HFF-Myc (cell line): ENCODE results near the gene POU3F2.

Source experiments
- DNase-seq: peaks from one replicate; pipeline ENCODE4 v3.0.0-alpha.2; 2011; ENCODE audit warnings: low read depth; ENCODE audit errors: extremely low read depth
- H3K4me3 ChIP-seq: replicated peaks from 2 replicates; pipeline ENCODE4 v1.5.1; 2011; ENCODE audit warnings: low read depth, mild to moderate bottlenecking, control low read depth, low read length
- CTCF ChIP-seq: IDR thresholded peaks from 2 replicates; pipeline ENCODE4 v1.5.1; 2012; ENCODE audit warnings: mild to moderate bottlenecking, low read depth, low read length, control low read depth; ENCODE audit errors: missing control alignments

The POU3F2 gene

GRCh38 chr6:98824902-98825599 is 9.3 kb upstream of the POU3F2 start:
- H3K4me3 ChIP-seq, result no peak overlapping the region
- DNase-seq, result no peak
- TF ChIP-seq CTCF, result no peak

- H3K4me3 ChIP-seq, result no peak overlapping the region
- no peak for DNase-seq
- TF ChIP-seq CTCF, result no peak
Observed at GRCh38 chr6:98825600-98826230, 8.7 kb upstream of the POU3F2 start.

DNA sequence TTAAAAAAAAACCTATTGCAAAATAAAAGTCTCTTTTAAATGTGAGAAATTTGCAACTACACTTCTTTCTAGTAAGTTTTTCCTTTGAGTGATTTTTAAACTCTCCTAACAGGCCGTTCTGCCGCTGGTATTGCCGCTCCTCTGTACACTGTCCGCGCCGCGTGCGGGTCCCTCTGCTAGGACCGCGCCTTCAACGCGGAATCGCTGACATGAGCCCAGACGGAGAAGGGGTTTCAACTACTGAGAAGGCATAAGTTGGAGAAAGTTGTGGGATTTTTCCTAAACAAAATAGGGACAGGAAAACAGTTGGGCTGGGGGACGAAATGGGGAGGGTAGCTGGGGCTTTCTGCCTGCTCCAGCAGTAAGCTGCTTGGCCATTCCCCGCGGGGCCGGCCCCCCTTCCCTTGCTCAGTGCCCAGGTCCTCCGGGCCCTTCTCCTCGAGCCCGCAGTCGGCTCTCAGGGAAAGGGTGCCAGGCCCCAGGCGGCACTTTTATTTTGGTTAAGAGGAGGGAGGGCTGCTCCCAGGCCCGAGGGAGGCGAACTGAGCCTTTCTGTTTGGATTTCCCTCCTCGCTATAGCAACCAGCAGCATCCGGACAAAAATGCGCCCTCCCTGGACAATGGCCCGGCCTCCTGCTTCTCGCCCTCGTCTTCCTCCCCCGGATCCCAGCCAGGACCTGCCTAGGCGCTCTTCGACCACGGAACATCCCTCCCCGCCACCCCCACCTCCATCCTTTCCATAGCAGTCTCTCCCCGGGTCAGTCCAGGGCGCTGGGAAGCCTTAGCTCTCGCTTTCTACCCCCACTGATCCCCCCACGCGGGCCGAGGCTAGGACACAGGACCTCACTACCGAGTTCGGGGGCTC is 6.8 kb upstream of the POU3F2 start:
- no peak overlapping the region for H3K4me3 ChIP-seq

DNA sequence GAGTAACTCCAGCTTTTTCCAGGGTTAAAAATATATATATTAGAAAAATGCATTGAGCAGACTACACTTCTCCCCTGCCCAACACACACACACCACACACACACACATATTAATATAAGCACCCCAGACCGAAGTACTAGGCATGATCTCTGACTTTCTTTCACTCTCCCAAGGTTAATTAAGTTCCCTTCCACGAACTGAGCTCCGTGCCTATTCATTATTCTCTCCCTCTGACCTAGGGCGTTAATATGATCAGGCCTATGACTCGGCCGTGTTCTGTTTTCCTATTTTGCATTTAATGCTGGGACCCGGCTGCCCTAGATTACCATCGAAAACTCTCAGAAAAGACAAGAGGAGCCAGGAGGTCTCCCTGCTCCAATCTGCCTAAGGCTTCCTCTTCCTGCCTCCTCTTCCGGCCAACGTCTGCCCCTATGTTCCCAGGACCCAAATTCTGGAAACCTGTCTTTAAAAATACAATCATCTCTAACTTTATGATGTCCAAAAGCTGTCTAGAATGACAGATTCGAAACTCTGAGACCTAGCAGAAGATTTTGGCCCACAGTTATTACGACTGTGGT is 6.1 kb upstream of the POU3F2 start:
- no peak for DNase-seq

More for the DNA sequence above, 6.8 kb upstream of the POU3F2 start:
- TF ChIP-seq CTCF, result no peak
- no peak for DNase-seq

DNA sequence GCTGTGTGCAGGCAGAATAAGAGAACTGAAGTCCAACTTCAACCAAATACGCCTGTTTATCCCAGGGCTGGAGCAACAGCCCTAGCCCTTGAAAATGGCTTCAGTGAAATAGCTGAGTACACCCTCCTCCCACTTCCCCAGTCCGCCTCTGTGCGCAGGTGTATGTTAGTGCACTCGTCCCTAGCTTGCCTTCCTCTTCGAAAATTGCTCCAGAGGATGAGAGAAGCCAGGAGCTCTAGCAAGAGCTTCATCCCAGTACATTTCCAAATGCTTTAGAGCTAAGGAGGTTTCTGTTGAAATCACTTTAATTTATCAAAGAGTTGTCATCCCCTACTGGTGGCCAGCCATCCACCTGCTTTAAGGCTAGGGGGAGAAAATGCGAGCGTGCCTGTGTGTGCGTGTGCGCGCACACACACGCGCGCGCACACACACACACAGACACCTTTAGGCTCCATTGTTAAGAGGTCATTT is 5.4 kb upstream of the POU3F2 start:
- no peak overlapping the region for H3K4me3 ChIP-seq
- DNase-seq, result no peak
- no peak for TF ChIP-seq CTCF

More for the DNA sequence above, 6.1 kb upstream of the POU3F2 start:
- TF ChIP-seq CTCF, result no peak
- no peak overlapping the region for H3K4me3 ChIP-seq

DNA sequence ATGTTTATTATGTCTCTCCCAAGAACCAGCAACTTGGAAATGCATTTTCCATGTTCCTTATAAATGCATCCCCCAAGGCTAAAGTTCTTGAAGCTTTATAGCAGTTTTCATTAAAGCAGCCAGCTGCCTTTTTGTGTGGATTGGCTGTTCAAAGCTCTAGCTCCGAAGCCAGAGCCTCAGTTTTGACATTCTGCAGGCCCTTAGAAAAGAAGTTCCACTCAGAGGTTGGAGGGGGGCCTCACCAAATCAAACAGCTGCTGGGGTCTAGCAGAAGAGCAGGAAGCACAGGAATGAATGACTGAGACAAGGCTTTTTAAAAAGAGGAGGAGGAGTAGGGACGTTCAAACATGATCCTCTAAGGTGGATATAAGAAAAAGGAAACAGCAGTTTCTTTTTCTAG is 4.2 kb upstream of the POU3F2 start:
- TF ChIP-seq CTCF, result no peak
- H3K4me3 ChIP-seq, result no peak overlapping the region
- DNase-seq, result no peak
